Common myeloid progenitor, CD34-positive (primary cell): ENCODE results near the gene IL21R. TPM values are rescaled to one million over a fixed set of nuclear protein-coding genes. Genes with fewer than 3 reads are reported as not detected.

Experiments
- CTCF ChIA-PET: fragments of 350-600 bp; sonication (Branson Sonifier 250); formaldehyde crosslinking; loops from one replicate; lab custom pipeline; 2021; ENCODE audit warnings: antibody characterized with exemption; lab: Charles Lee
- POLR2A ChIA-PET: fragments of 350-600 bp; sonication (Branson Sonifier 250); formaldehyde crosslinking; loops from one replicate; lab custom pipeline; 2021; ENCODE audit warnings: antibody characterized with exemption; lab: Charles Lee
- DNase-seq, 3 donors: peaks; one replicate each; pipeline versions ENCODE4 v3.0.0 to v3.0.0-alpha.2; 2013
- H3K27ac ChIP-seq, 2 experiments: 1 replicate in 1 of 2; 2 replicates in 1 of 2; pipeline ENCODE4 v1.7.0; 2013; ENCODE audit warnings: inconsistent platforms in 2 of 2, low read length in 2 of 2, mild to moderate bottlenecking in 2 of 2, low read depth in 1 of 2, moderate library complexity in 1 of 2; ENCODE audit not compliant: severe bottlenecking in 2 of 2, insufficient read depth in 1 of 2, poor library complexity in 1 of 2
- H3K27me3 ChIP-seq, 5 experiments: replicated peaks in 2 of 5; 1 replicate in 3 of 5; 2 replicates in 2 of 5; pipeline versions ENCODE4 v1.6.1 to v1.7.0; 2013; ENCODE audit warnings: low read length in 4 of 5, mild to moderate bottlenecking in 2 of 5, moderate library complexity in 2 of 5, inconsistent platforms in 1 of 5; ENCODE audit not compliant: insufficient read depth in 5 of 5, control insufficient read depth in 4 of 5
- H3K36me3 ChIP-seq, 4 experiments: 1 replicate in 2 of 4; 2 replicates in 2 of 4; pipeline versions ENCODE4 v1.6.1 to v1.7.0; 2013; ENCODE audit warnings: low read length in 3 of 4, control low read depth in 1 of 4, mild to moderate bottlenecking in 1 of 4; ENCODE audit not compliant: control insufficient read depth in 4 of 4, insufficient read depth in 4 of 4
- H3K4me1 ChIP-seq, 4 experiments: 1 replicate in 3 of 4; 2 replicates in 1 of 4; pipeline versions ENCODE4 v1.6.1 to v1.7.1; 2013; ENCODE audit warnings: low read length in 3 of 4, mild to moderate bottlenecking in 3 of 4, control low read depth in 1 of 4, inconsistent platforms in 1 of 4, moderate library complexity in 1 of 4; ENCODE audit not compliant: control insufficient read depth in 4 of 4, insufficient read depth in 4 of 4; ENCODE audit errors: control extremely low read depth in 1 of 4
- H3K4me3 ChIP-seq, 7 experiments: 1 replicate in 4 of 7; 2 replicates in 3 of 7; pipeline versions ENCODE4 v1.5.1 to v1.7.0; 2013; ENCODE audit warnings: mild to moderate bottlenecking in 7 of 7, low read length in 6 of 7, moderate library complexity in 6 of 7, inconsistent platforms in 2 of 7, low read depth in 2 of 7, control low read depth in 1 of 7; ENCODE audit not compliant: insufficient read depth in 4 of 7, control insufficient read depth in 1 of 7; ENCODE audit errors: extremely low read depth in 1 of 7
- H3K9me3 ChIP-seq, 5 experiments: 1 replicate in 4 of 5; 2 replicates in 1 of 5; pipeline versions ENCODE4 v1.6.1 to v1.7.1; 2013; ENCODE audit warnings: low read length in 4 of 5, mild to moderate bottlenecking in 2 of 5, inconsistent platforms in 1 of 5, low read depth in 1 of 5, moderate library complexity in 1 of 5; ENCODE audit not compliant: control insufficient read depth in 4 of 5, insufficient read depth in 2 of 5; ENCODE audit errors: control extremely low read depth in 1 of 5
- WGBS: methylation state at CpG from one replicate; pipeline ENCODE4 v1.1.5; 2013; ENCODE audit not compliant: insufficient coverage; 5-methylcytosine and 5-hydroxymethylcytosine counted together
- polyA plus RNA-seq: library from polyadenylated mRNA; unstranded; fragments of 120-200 nt; gene quantifications from one replicate; pipeline ENCODE4 v1.2.1, GENCODE V29; 2013

Gene IL21R
- 0.37 TPM for polyA plus RNA-seq

DNA sequence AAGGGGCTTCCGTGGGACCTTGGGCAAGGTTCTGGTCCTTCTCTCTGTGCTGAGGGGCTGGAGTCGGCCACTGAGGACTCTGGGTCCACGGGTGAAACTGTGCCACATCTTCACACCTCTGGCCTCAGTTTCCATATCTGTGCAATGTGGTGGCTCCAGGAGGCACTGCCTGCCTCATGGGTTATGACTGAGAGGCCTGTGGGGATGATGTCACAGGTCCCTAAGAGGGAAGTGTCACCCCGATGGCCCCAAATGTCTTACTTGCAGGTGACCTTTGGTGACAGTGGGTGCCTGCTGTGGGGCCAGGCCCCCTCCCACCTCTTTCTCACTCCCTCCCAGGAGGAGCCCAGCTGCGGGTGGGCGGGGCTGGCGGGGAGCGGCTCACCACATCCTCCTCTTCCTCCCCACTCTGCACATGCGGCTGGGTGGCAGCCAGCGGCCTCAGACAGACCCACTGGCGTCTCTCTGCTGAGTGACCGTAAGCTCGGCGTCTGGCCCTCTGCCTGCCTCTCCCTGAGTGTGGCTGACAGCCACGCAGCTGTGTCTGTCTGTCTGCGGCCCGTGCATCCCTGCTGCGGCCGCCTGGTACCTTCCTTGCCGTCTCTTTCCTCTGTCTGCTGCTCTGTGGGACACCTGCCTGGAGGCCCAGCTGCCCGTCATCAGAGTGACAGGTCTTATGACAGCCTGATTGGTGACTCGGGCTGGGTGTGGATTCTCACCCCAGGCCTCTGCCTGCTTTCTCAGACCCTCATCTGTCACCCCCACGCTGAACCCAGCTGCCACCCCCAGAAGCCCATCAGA, at the start of gene IL21R:
TSS of gene IL21R (plus strand) at position 407 of the 801 bp plus-strand sequence. CDS start 27,898 bp downstream, outside the sequence.
- Histone ChIP-seq H3K27me3 (no peaks in the 10 kb centered on the region), H3K36me3 (no peaks in the 10 kb centered on the region), H3K4me3 (peak within 1 kb of the TSS in 6 of 7 experiments; percentile 23 to 59 (median 29)), H3K27ac (peak within 1 kb of the TSS in 1 of 2 experiments; percentile 46), H3K4me1 (peaks cover 2 to 79% (median 48%) of the 10 kb centered on the region in 4 experiments), H3K9me3 (no peaks in the 10 kb centered on the region)
- ChIA-PET POLR2A (interaction anchor here (1.2 to 2.7 kb wide), 5 partner anchors 12 to 222 kb away, joined by 4 to 28 read pairs (median 6); no protein-coding TSS in a partner anchor), CTCF (interaction anchor here (0.8 to 6.0 kb wide), 12 partner anchors 13 to 52 kb away, joined by 3 to 35 read pairs (median 5); no protein-coding TSS in a partner anchor)
- WGBS: 7% methylated on average over 15 of the region's 23 CpGs
- DNase-seq: peak; percentile 88 to 99 (median 96)

- 98% methylated on average over 4 of the region's 4 CpGs for WGBS
- peaks cover 12 to 72% (median 37%) of the 10 kb centered on the region in 4 experiments for H3K36me3 ChIP-seq
- H3K27ac ChIP-seq: no peak overlapping the region
- no peaks in the 10 kb centered on the region for H3K27me3 ChIP-seq
- ChIA-PET POLR2A (no interaction called here), CTCF (interaction anchor here (3.1 kb wide), 1 partner anchor 8 kb away, joined by 11 read pairs; no protein-coding TSS in a partner anchor)
- H3K4me3 ChIP-seq: no peak overlapping the region
- H3K9me3 ChIP-seq: peaks cover 0 to 7% (median 4%) of the 10 kb centered on the region in 5 experiments
- peak in 1 of 3 donors; percentile 37 for DNase-seq
- H3K4me1 ChIP-seq: no peaks in the 10 kb centered on the region
Observed at GRCh38 chr16:27353853-27354252, 48.1 kb upstream of the IL21R start.

DNA sequence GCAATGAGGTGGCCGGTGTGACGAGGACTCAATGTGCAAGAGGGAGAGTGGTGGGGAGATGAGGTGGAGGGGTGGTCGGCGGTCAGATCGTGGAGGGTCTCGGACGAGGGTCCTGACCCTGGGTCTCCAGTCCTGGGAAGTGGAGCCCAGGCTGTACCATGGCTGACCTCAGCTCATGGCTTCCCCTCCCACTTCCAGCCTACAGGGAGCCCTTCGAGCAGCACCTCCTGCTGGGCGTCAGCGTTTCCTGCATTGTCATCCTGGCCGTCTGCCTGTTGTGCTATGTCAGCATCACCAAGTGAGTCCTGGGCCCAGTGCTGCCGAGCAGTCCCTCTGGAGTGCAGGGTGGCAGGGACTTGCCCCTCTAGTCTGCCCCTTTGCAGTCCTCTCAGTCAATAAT, 46.4 kb upstream of the IL21R start:
- H3K4me3 ChIP-seq: no peak overlapping the region
- POLR2A ChIA-PET: interaction anchor here (0.7 kb wide), 1 partner anchor 10 kb away, joined by 3 read pairs; no protein-coding TSS in a partner anchor
- no peak overlapping the region for H3K27ac ChIP-seq
- H3K9me3 ChIP-seq: peaks cover 0 to 7% (median 4%) of the 10 kb centered on the region in 5 experiments
- H3K36me3 ChIP-seq: peaks cover 19 to 70% (median 40%) of the 10 kb centered on the region in 4 experiments
- peak; percentile 45 to 71 (median 69) for DNase-seq
- CTCF ChIA-PET: interaction anchor here (1.1 to 4.3 kb wide), 9 partner anchors 10 to 202 kb away, joined by 3 to 37 read pairs (median 5); no protein-coding TSS in a partner anchor
- WGBS: 56% methylated on average over 7 of the region's 12 CpGs
- H3K27me3 ChIP-seq: no peaks in the 10 kb centered on the region
- no peaks in the 10 kb centered on the region for H3K4me1 ChIP-seq

GRCh38 chr16:27356794-27357193, 45.2 kb upstream of the IL21R start:
- H3K9me3 ChIP-seq: peaks cover 0 to 4% (median 0%) of the 10 kb centered on the region in 5 experiments
- no peak for DNase-seq
- no peak overlapping the region for H3K27ac ChIP-seq
- ChIA-PET CTCF (interaction anchor here (1.7 to 4.3 kb wide), 4 partner anchors 10 to 177 kb away, joined by 5 to 37 read pairs (median 9); no protein-coding TSS in a partner anchor), POLR2A (interaction anchor here (1.4 kb wide), 1 partner anchor 10 kb away, joined by 4 read pairs; no protein-coding TSS in a partner anchor)
- no peaks in the 10 kb centered on the region for H3K4me1 ChIP-seq
- no peaks in the 10 kb centered on the region for H3K27me3 ChIP-seq
- peaks cover 19 to 65% (median 39%) of the 10 kb centered on the region in 4 experiments for H3K36me3 ChIP-seq
- H3K4me3 ChIP-seq: no peak overlapping the region
- 93% methylated on average over 3 of the region's 4 CpGs for WGBS

DNA sequence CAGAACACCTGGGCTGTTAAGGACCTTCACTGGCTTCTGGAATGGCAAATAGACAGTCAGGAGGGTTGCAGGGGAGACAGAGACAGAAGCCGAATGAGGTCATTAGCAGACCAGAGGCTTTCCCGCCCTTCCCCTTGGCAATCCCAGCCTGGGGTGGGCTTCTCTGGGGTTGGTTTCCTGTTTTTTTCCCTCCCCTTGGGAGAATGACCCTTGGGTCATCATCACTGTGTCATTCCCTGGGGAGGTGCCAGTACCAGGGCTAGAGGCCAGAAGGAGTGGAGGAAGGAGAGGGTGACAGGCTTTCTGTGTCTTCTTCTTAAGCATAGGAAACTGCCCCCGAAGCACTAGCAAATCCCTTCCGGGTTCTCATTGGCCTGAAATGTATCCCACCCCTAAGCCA, 42.9 kb upstream of the IL21R start:
- Histone ChIP-seq H3K27ac (no peak overlapping the region), H3K27me3 (no peaks in the 10 kb centered on the region), H3K4me3 (no peak overlapping the region), H3K4me1 (no peaks in the 10 kb centered on the region), H3K36me3 (peaks cover 18 to 71% (median 39%) of the 10 kb centered on the region in 4 experiments), H3K9me3 (peaks cover 0 to 4% (median 0%) of the 10 kb centered on the region in 5 experiments)
- ChIA-PET POLR2A (no interaction called here), CTCF (no interaction called here)
- no peak for DNase-seq
- 97% methylated on average over 4 of the region's 4 CpGs for WGBS

GRCh38 chr16:27359615-27360014, 42.4 kb upstream of the IL21R start:
- Histone ChIP-seq H3K36me3 (peaks cover 14 to 70% (median 36%) of the 10 kb centered on the region in 4 experiments), H3K4me1 (no peaks in the 10 kb centered on the region), H3K9me3 (peaks cover 0 to 4% (median 0%) of the 10 kb centered on the region in 5 experiments), H3K27me3 (no peaks in the 10 kb centered on the region), H3K4me3 (no peak overlapping the region), H3K27ac (no peak overlapping the region)
- CTCF ChIA-PET: no interaction called here
- WGBS: 72% methylated on average over 4 of the region's 6 CpGs
- no peak for DNase-seq
- POLR2A ChIA-PET: no interaction called here
